SU-DHL-6 (cell line): ENCODE measurements around the gene MACROH2A2.

Experiments used
- H2AFZ ChIP-seq: fragments of 200-600 bp; sonication (generic); 2 replicates; pipeline ENCODE4 v1.6.1; 2014; ENCODE audit warnings: low read depth, mild to moderate bottlenecking, moderate library complexity, mixed read lengths, antibody characterized with exemption, low read length; ENCODE audit not compliant: severe bottlenecking
- H3F3A ChIP-seq: fragments of 200-600 bp; shearing (Covaris generic); 2 replicates; pipeline ENCODE4 v1.6.0; 2016; ENCODE audit warnings: antibody characterized with exemption, mild to moderate bottlenecking; ENCODE audit not compliant: insufficient read depth
- H3K27ac ChIP-seq: fragments of 200-600 bp; sonication (generic); 2 replicates; pipeline ENCODE4 v1.5.1; 2016; ENCODE audit warnings: low read depth, mild to moderate bottlenecking, low read length, moderate library complexity, mixed read lengths
- H3K27me3 ChIP-seq: fragments of 200-600 bp; sonication (generic), shearing (Covaris generic); 2 replicates; pipeline ENCODE4 v1.6.0; 2014; ENCODE audit warnings: mild to moderate bottlenecking, low read length
- H3K36me3 ChIP-seq: fragments of 200-600 bp; sonication (generic); 2 replicates; pipeline ENCODE4 v1.6.1; 2014; ENCODE audit warnings: mild to moderate bottlenecking, low read length, mixed read lengths
- H3K4me2 ChIP-seq: fragments of 300-600, 200-600 bp; shearing (Covaris generic), sonication (generic); 2 replicates; pipeline ENCODE4 v1.6.0; 2014; ENCODE audit warnings: low read length, low read depth, mild to moderate bottlenecking; ENCODE audit not compliant: poor library complexity, severe bottlenecking
- H3K4me3 ChIP-seq: fragments of 200-600 bp; sonication (generic); 2 replicates; pipeline ENCODE4 v1.5.1; 2014; ENCODE audit warnings: antibody characterized with exemption, low read length, mild to moderate bottlenecking, mixed read lengths; ENCODE audit not compliant: insufficient read depth, poor library complexity, severe bottlenecking
- H3K79me2 ChIP-seq: fragments of 200-600 bp; sonication (generic); 2 replicates; pipeline ENCODE4 v1.6.1; 2014; ENCODE audit warnings: mild to moderate bottlenecking, low read length, moderate library complexity; ENCODE audit not compliant: insufficient read depth
- H3K9ac ChIP-seq: fragments of 200-600 bp; sonication (generic); 2 replicates; pipeline ENCODE4 v1.7.0; 2014; ENCODE audit warnings: mild to moderate bottlenecking, low read length
- H3K9me2 ChIP-seq: fragments of 200-600 bp; sonication (generic); replicated peaks from 2 replicates; pipeline ENCODE4 v1.6.1; 2014; ENCODE audit warnings: low read length; ENCODE audit not compliant: insufficient read depth
- H3K9me3 ChIP-seq: fragments of 200-600 bp; sonication (generic); 2 replicates; pipeline ENCODE4 v1.6.1; 2014; ENCODE audit warnings: low read length, mixed read lengths; ENCODE audit not compliant: insufficient read depth
- H4K20me1 ChIP-seq: fragments of 200-600 bp; sonication (generic); 2 replicates; pipeline ENCODE4 v1.6.1; 2014; ENCODE audit warnings: low read depth, mild to moderate bottlenecking, antibody characterized with exemption, low read length, moderate library complexity, mixed read lengths
- EZH2phosphoT487 ChIP-seq: fragments of 200-600 bp; sonication (generic), shearing (Covaris generic); conservative IDR thresholded peaks from 2 replicates; pipeline ENCODE4 v1.6.1; 2018; ENCODE audit warnings: mild to moderate bottlenecking, antibody characterized with exemption, low read length, moderate library complexity, mixed read lengths
- TF ChIP-seq, protein P1 (sequence below): fragments of 200-600 bp; sonication (generic); IDR thresholded peaks from one replicate; pipeline ENCODE4 v1.5.1; 2017; ENCODE audit warnings: antibody characterized with exemption, mild to moderate bottlenecking, low read length, moderate library complexity; ENCODE audit not compliant: insufficient read depth, poor library complexity, severe bottlenecking

MACROH2A2 gene

DNA sequence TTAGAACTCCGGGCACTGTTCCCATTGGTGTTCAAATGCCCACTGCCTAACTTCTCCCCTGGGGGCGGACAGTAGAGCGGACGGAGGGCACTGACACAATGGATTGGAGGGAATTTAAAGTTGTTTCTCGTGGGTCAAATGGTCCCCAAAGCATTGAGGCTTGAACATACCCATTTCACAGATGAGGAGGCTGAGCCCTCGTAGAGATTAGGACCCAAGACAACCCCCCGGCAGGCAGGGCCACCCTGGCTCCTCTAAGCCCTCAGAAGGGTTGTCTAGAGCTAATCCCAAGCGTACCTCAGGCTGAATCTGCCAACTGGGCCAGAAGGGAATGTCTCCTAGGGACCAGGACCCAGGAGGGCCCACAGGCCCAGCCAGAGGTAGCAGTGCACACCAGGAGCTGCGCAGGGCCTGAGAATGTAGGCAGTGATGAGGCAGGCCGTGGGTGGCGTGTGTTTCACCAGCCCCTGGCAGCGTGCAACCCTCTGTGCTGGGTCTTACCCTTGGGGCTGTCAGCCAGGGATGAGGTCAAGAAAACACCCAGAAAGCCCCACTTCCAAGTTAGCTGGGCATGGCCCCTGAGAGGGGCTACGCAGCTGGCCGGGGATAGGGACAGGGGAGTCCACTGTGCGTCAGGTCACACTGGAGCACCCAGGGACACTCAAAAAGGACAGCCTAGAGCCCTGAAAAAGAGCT, 74.2 kb downstream of the MACROH2A2 start:
- no peaks in the 10 kb centered on the region for H3K36me3 ChIP-seq
- no peaks in the 10 kb centered on the region for H3K79me2 ChIP-seq
- H2AFZ ChIP-seq, result no peak overlapping the region
- H3F3A ChIP-seq, result no peaks in the 10 kb centered on the region
- TF ChIP-seq, protein P1, sequence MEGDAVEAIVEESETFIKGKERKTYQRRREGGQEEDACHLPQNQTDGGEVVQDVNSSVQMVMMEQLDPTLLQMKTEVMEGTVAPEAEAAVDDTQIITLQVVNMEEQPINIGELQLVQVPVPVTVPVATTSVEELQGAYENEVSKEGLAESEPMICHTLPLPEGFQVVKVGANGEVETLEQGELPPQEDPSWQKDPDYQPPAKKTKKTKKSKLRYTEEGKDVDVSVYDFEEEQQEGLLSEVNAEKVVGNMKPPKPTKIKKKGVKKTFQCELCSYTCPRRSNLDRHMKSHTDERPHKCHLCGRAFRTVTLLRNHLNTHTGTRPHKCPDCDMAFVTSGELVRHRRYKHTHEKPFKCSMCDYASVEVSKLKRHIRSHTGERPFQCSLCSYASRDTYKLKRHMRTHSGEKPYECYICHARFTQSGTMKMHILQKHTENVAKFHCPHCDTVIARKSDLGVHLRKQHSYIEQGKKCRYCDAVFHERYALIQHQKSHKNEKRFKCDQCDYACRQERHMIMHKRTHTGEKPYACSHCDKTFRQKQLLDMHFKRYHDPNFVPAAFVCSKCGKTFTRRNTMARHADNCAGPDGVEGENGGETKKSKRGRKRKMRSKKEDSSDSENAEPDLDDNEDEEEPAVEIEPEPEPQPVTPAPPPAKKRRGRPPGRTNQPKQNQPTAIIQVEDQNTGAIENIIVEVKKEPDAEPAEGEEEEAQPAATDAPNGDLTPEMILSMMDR, result no peak
- TF ChIP-seq EZH2phosphoT487, result no peak
- no peaks in the 10 kb centered on the region for H3K9me2 ChIP-seq
- no peak overlapping the region for H3K27ac ChIP-seq
- H3K4me2 ChIP-seq, result no peak overlapping the region
- no peak overlapping the region for H3K9ac ChIP-seq
- no peak overlapping the region for H3K4me3 ChIP-seq
- no peaks in the 10 kb centered on the region for H4K20me1 ChIP-seq
- H3K9me3 ChIP-seq, result no peaks in the 10 kb centered on the region
- no peaks in the 10 kb centered on the region for H3K27me3 ChIP-seq

DNA sequence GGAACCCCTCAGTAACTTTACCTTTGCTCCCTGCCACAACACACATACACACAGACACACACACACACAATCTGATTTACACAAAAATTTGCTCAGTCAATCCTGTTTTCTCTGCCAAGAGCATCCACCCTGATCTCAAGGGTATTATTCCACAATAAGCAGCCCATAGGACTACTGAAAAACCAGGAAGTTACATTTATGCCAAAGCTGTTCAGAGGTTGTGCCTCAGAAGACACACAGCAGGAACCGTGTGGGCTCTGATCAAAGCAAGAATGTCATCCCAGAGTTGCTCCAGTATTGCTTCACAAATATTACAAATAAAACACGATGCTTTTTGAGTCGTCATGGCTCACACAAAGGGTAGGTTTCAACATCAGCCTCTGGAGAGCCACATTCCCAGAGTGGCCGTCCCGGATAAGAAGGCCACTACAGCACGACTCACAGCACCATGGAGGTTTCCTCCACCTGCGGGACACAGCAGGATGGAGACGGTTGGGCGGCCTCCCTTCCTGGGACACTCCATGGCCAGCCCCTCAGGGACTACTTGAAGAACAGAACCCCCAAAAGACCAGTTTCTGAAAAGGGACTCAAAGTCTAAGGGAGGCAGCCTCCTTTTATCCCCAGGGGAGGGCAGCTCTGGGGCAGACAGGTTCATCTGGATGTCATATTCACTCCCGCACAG, 78.4 kb downstream of the MACROH2A2 start:
- Histone ChIP-seq H4K20me1 (no peaks in the 10 kb centered on the region), H3K4me3 (no peak overlapping the region), H3K9me2 (no peaks in the 10 kb centered on the region), H3K79me2 (no peaks in the 10 kb centered on the region), H3K27ac (no peak overlapping the region), H2AFZ (no peak overlapping the region), H3F3A (no peaks in the 10 kb centered on the region), H3K27me3 (no peaks in the 10 kb centered on the region), H3K9ac (no peak overlapping the region), H3K36me3 (no peaks in the 10 kb centered on the region), H3K9me3 (no peaks in the 10 kb centered on the region), H3K4me2 (no peak overlapping the region)
- TF ChIP-seq, protein P1, result no peak
- TF ChIP-seq EZH2phosphoT487, result no peak

DNA sequence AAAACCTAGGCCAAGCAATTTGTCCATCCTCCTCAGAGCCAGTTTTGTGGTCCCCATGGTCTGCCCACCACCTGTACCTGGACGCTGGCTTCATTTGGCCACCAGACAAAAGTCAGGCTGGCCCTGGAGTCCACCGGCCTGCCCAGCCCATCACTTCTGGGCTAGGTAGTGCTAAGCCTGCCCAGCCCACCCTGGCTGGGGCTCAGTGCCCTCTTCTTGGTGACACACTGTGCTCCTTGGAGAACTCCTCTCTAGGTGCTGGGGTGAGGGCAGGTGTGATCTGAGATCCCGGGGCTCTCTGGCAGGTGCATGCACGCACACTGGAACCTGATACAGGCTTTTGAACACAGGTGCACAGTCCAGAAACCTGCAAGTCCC, 78.9 kb downstream of the MACROH2A2 start:
- H4K20me1 ChIP-seq, result no peaks in the 10 kb centered on the region
- TF ChIP-seq EZH2phosphoT487, result no peak
- TF ChIP-seq, protein P1, result no peak
- no peaks in the 10 kb centered on the region for H3K27me3 ChIP-seq
- no peaks in the 10 kb centered on the region for H3K36me3 ChIP-seq
- no peaks in the 10 kb centered on the region for H3K9me2 ChIP-seq
- no peaks in the 10 kb centered on the region for H3K9me3 ChIP-seq
- no peak overlapping the region for H3K9ac ChIP-seq
- no peaks in the 10 kb centered on the region for H3K79me2 ChIP-seq
- H3K4me2 ChIP-seq, result no peak overlapping the region
- H3K27ac ChIP-seq, result no peak overlapping the region
- H3F3A ChIP-seq, result no peaks in the 10 kb centered on the region
- no peak overlapping the region for H3K4me3 ChIP-seq
- no peak overlapping the region for H2AFZ ChIP-seq
